GM21786 (cell line): ENCODE results near the gene SBK1.
"Not testable (repeated sequence)": the region's sequence is repeated elsewhere in the genome, so short reads cannot be mapped to it uniquely, and the experiment has no call there.

Source experiments
- ATAC-seq: cut with Tn5 transposase; IDR thresholded peaks from one replicate; pipeline ENCODE4 v1.9.1; 2021; ENCODE audit not compliant: unreplicated experiment

Gene SBK1

GRCh38 chr16:28291651-28292626 is at the start of gene SBK1:
Gene SBK1 (plus strand): TSS chr16:28292525. CDS start chr16:28317392, 24,867 bp downstream.
- peak; percentile 81 for ATAC-seq

- ATAC-seq = not testable (repeated sequence)
These were observed 42.8 kb upstream of the SBK1 start for GRCh38 chr16:28249483-28249882.

- no peak for ATAC-seq
These were observed 41.3 kb upstream of the SBK1 start for GRCh38 chr16:28250999-28251398.

GRCh38 chr16:28254158-28254557 is 38.2 kb upstream of the SBK1 start:
- ATAC-seq = no peak

GRCh38 chr16:28255838-28256237 is 36.5 kb upstream of the SBK1 start:
- no peak for ATAC-seq

- ATAC-seq = no peak
These were observed 35.1 kb upstream of the SBK1 start for GRCh38 chr16:28257256-28257655.

GRCh38 chr16:28258567-28258966 is 33.8 kb upstream of the SBK1 start:
- no peak for ATAC-seq

- ATAC-seq = no peak
These were observed 33.1 kb upstream of the SBK1 start for GRCh38 chr16:28259091-28259780.

GRCh38 chr16:28259781-28260150 is 32.6 kb upstream of the SBK1 start:
- ATAC-seq = no peak

GRCh38 chr16:28260193-28260592 is 32.1 kb upstream of the SBK1 start:
- no peak for ATAC-seq

GRCh38 chr16:28261942-28262341 is 30.4 kb upstream of the SBK1 start:
- no peak for ATAC-seq

- ATAC-seq = no peak
These were observed 29.0 kb upstream of the SBK1 start for GRCh38 chr16:28263305-28263704.

GRCh38 chr16:28264656-28265055 is 27.7 kb upstream of the SBK1 start:
- no peak for ATAC-seq

GRCh38 chr16:28265822-28266221 is 26.5 kb upstream of the SBK1 start:
- ATAC-seq = no peak

GRCh38 chr16:28267356-28267755 is 25.0 kb upstream of the SBK1 start:
- no peak for ATAC-seq

GRCh38 chr16:28273511-28273910 is 18.8 kb upstream of the SBK1 start:
- no peak for ATAC-seq

GRCh38 chr16:28274676-28275075 is 17.6 kb upstream of the SBK1 start:
- no peak for ATAC-seq

- ATAC-seq = no peak
These were observed 16.0 kb upstream of the SBK1 start for GRCh38 chr16:28276301-28276700.

- ATAC-seq = no peak
These were observed 14.6 kb upstream of the SBK1 start for GRCh38 chr16:28277537-28278388.

GRCh38 chr16:28279006-28279405 is 13.3 kb upstream of the SBK1 start:
- no peak for ATAC-seq
